Stimulated activated CD4-positive, alpha-beta T cell treated with anti-CD3 and anti-CD28 coated beads, Interleukin-12 subunit alpha, Interleukin-12 subunit beta, amount 100 ng/mL, for 24 hours (primary cell): ENCODE measurements around the gene RNPS1.

Experiments
- DNase-seq, 2 experiments: peaks; one replicate each; pipeline ENCODE4 v3.0.0-alpha.2; 2020; ENCODE audit warnings: low read depth in 2 of 2

The RNPS1 gene, protein sequence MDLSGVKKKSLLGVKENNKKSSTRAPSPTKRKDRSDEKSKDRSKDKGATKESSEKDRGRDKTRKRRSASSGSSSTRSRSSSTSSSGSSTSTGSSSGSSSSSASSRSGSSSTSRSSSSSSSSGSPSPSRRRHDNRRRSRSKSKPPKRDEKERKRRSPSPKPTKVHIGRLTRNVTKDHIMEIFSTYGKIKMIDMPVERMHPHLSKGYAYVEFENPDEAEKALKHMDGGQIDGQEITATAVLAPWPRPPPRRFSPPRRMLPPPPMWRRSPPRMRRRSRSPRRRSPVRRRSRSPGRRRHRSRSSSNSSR

GRCh38 chr16:2267913-2268666 lies at the start of gene RNPS1:
TSS of gene RNPS1 (minus strand) at chr16:2268126. CDS start at chr16:2264643, 3,483 bp downstream.
- peak; percentile 93 to 95 for DNase-seq

DNA sequence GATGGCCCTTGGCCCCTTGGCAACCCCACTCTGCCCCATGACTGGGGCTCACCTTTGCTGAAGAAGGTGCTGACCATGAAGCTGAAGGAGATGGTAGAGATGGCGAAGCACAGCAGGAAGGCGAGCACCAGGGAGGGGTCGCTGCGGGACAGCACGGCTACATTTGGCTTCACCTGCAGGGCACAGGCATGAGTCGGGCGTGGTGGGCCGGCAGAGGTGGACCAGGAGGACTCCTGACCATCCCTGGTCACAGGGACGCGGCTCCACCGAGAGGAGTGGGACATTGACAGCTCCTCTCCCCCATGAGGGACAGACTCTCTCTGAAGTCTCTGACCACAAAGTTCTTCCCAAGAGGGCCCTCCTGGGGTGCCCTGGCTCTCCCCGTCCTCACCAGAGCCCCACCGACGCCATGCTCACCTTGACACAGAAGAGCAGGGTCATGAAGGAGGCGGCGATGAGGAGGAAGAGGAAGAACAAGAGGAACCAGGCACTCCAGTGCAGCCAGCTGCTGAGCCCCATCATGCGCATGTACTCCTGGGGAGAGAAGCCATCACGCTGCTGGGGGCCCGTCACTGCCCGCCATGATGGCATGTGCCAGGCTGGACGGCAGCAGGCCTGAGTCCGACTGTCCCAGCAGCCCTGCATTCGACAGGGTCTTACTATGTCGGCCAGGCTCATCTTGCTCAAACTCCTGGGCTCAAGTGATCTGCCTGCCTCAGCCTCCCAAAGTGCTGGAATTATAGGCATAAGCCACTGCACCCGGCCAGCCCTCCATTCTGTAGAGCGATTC lies 49.5 kb upstream of the RNPS1 start:
- DNase-seq: no peak

DNA sequence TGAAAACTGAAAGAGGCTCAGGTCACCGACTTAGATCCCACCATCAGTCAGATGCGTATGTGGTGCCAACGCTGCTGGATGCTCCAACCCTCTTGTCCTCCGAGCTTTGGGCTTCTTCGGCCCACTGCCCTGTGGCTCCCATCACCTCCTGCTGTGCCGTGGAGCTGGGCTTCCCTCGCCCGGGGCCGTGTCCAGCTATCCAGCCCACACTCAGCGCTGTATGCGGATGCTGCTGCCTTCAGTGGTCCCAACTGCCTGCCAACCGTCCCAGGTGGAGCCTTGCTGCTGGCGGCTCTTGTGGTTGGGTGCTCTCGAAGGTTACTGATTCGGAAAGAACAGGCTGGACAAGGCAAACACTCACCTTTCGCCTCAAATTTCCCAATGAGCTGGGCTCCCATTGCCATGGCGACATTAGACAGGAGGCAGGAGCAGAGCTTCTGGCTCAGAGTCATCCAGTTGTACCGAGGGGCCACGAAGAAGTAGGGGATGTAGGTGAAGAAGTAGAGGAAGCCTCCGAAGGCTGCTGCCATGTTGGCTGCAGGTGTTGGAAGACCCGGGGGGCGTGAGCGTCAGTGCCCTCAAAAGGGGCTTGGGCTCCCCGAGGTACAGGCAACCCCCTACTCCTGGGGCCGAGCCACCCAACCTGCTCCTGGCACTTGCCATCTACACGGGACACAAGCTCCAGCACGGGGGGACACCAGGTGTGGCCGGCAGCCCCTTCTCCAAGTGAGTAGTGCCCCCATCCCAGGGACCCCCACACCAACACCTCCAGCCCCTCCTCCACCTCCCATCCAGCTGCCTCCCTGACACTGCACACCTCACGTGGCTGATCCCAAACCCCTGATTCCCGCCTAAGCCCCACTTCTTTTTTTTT lies 40.4 kb upstream of the RNPS1 start:
- DNase-seq: no peak

DNA sequence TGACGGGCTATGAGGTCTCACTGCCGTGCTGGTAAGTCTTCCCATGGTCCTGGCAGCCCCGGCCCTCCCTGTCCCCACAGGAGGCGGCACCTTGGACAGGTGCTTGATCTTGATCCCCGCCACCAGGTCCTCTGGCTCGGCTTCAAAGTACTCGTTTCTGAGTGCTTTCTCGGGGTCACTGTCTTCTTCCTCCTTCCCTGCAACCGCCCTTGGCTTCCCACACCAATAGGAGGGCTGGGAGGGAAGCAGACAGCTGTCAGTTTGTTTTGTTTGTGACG lies 31.9 kb upstream of the RNPS1 start:
- no peak for DNase-seq

GRCh38 chr16:2299121-2299914 lies 31.4 kb upstream of the RNPS1 start:
- DNase-seq: no peak

DNA sequence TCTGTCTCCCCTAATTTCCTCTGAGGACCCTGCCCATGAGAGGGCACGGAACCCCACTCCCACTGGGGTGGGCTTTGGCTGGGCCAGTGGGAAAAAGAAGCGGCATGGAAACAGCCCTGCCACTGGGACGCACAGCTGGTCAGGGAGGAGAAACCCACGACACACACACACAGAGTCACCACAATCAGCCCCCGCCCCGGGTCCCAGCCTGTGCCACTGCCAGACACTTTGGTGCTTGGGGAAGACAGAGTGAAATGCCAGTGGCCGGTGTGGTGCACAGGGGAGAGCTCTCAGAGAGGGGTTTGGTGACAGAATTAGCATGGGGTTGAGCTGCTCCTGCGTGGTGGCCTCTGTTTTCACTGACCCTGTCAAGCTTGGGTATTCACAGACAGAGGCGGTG lies 30.7 kb upstream of the RNPS1 start:
- DNase-seq: no peak

DNA sequence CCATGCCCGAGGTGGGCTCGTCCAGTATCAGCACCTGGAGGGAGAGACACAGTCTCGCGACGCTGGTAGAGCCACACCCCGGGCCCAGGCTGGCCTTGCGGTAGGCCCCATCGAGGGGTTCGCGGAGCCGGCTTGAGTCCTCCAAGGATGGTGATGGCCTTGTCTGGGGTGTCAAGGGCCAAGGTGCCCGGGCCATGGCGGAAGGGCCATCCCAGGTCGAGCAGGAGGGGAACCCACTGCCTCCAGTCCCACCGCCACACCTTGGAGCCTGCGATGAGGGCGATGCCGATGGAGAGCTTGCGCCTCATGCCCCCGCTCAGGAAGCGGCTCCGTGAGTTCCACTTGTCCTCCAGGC lies 29.6 kb upstream of the RNPS1 start:
- no peak for DNase-seq

DNA sequence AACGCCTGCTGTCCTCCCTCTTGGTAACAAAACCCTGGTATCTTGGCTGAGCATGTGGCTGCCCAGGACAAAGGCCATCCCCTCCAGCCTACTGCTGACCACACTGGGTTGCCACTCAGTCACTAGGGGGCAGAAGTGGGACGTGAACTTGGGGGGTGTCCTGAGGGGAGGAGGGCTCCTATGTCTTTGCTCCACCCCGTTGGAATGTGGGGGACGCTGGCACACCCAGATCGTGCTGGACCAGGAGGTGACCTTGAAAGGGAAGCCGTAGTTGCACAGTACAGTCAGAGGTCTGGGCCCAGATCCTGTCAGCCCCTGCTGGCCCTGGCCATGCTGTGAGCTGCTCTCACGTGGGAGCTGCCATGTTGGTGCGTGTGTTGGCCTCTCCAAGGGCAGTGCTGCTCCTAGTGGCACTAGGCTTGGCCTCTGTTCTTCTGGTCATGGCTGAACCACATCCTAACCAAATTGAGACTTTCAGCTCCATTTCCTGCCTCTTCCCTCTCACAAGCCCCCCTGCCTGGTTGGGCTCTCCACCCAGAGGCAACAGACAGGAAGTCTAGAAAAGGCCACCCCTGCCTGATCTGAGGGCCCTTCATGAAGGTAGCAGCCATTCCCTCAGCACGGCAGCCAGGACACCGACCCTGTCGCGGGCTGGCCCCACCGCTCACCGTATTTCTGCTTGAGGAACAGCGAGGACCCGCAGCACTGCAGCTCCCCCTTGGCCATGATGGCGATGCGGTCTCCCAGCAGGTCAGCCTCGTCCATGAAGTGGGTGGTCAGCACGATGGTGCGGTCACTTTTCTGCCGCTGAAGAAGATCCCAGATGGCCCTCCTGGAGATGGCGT lies 29.0 kb upstream of the RNPS1 start:
- DNase-seq: peak in 1 of 2 experiments; percentile 11

- no peak for DNase-seq
Observed at GRCh38 chr16:2295056-2295798, 27.3 kb upstream of the RNPS1 start.

DNA sequence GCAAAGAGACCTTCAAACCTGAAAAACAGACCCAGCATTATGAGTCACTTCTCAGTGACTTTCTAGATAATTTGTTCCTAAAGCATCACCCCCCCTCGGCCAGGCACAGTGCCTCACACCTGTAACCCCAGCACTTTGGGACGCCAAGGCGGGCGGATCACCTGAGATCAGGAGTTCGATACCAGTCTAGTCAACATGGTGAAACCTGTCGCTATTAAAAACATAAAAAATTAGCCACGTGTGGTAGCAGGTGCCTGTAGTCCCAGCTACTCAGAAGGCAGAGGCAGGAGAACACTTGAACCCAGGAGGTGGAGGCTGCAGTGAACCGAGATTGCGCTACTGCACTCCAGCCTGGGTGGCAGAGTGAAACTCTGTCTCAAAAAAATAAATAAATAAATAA lies 24.3 kb upstream of the RNPS1 start:
- no peak for DNase-seq

- DNase-seq: no peak
Observed at GRCh38 chr16:2289282-2289681, 21.4 kb upstream of the RNPS1 start.

- no peak for DNase-seq
Observed at GRCh38 chr16:2288726-2289125, 20.8 kb upstream of the RNPS1 start.

DNA sequence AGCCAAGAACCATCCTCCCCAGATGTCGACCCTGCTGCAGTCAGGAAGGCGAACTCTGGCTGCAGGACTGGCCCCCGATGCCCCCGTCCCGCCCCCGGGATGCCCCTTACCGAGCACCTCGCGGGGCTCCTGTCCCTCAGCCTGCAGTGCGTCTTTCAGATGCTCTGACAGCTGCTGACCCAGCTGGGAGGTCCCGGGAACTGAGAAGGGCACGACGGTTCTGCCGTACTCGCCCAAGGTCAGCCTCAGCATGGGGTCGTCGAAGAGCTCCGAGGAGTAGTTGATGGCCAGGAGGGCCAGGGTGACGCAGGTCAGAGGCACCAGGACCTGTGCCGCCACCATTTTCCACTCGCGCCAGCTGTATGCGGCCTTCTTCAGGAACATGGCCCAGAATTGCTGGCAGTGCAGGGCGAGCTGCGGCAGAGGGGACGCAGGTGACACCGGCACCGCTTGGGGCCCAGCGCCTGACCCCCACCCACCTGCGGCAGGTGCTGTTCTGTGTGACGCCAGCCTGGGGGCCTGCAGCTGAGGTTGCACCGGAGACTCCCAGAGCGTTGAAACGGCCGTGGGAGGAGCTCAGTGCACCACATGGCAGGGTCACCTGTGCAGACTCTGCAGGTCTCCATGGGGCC lies 20.1 kb upstream of the RNPS1 start:
- no peak for DNase-seq

GRCh38 chr16:2286550-2286949 lies 18.6 kb upstream of the RNPS1 start:
- DNase-seq: no peak

DNA sequence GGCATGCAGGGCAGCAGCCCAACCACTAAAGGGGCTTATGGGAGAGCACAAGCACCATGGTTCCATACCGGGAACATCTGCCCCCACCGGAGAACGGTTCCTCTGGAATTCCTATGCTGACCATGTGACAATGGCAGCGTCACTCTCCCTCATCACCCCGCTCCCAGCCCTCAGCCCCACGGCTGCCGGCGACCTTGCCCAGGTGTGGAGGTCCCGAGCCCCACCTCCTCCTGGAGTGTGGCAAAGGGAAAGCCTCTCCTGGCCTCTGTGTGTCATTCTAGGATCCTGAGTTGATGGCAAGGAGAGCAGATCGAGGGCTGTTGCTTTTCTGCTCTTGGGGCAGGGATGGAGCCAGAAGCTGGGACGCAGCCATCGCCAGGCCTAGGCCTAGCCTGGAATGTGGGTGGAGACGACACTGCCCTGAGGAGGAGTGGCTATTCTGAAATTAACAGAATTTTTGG lies 17.8 kb upstream of the RNPS1 start:
- no peak for DNase-seq

DNA sequence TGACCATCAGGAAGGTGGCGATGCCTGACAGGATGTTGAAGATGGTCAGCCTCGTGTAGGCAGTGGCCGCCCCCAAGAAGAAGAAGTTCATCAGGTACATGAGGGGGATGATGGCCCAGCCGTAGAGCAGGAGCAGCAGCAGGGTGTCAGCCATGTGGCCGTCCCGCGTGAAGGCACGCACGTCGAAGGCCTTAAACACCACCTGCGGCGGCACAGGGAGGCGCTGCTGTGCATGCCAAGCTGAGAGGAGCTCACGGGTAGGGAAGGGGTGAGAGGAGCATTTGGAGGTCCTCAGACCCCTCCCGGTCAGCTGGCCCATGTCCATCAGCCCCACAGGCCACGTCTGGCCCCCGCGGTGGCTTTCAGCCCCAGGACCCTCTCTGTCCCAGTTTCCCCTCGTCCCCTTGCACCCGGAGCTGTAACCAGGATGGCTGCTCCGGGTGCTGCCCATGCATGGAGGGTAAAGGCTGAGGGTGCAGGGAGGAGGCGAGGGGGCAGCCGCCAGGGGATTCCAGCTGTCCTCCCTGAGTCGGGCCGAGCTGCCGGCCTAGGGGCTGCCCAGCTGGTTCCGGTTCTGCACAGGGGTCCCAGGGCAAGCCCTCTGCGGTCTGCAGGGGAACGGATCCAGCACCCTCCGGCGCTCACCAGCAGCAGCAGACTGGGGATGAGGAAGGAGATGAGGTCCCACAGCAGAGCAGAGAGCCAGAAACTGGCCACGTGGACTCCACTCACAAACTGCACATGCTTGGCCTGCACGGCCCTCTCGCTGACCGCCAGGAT lies 17.1 kb upstream of the RNPS1 start:
- DNase-seq: no peak

- no peak for DNase-seq
Observed at GRCh38 chr16:2284001-2284770, 16.3 kb upstream of the RNPS1 start.
